GM12875 (cell line): ENCODE data around the gene CS.
A peak's percentile ranks its signal among the peaks of the same experiment; 100 is the strongest.

Source experiments
- H3K4me3 ChIP-seq: one replicate; pipeline ENCODE4 v1.5.1; 2011; ENCODE audit warnings: low read depth, low read length, control low read depth
- TF ChIP-seq, protein P1 (sequence below): IDR thresholded peaks from 2 replicates; pipeline ENCODE4 v1.5.1; 2011; ENCODE audit warnings: low read depth, mild to moderate bottlenecking, control low read depth, inconsistent platforms, low read length, moderate library complexity, borderline replicate concordance; ENCODE audit not compliant: insufficient read depth

Gene CS

DNA sequence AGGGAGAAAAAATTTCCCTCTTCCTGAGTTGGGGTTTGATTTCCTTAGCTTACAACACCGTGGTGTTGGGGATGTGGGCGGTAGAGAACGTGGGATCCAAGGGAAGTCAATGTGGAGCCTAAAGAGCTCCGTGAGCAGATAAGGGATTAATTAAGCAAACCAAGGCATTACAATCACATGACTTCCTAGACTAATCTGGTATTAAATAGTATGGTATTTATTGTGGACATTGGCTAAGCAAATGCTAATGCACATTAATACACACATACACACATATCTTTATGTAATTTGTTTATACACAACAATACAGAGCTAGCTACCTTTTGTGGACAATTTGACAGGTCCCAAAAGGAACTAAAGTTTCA lies 77.6 kb downstream of the CS start:
- peak overlapping the region; percentile 97 for H3K4me3 ChIP-seq
- TF ChIP-seq, protein P1, sequence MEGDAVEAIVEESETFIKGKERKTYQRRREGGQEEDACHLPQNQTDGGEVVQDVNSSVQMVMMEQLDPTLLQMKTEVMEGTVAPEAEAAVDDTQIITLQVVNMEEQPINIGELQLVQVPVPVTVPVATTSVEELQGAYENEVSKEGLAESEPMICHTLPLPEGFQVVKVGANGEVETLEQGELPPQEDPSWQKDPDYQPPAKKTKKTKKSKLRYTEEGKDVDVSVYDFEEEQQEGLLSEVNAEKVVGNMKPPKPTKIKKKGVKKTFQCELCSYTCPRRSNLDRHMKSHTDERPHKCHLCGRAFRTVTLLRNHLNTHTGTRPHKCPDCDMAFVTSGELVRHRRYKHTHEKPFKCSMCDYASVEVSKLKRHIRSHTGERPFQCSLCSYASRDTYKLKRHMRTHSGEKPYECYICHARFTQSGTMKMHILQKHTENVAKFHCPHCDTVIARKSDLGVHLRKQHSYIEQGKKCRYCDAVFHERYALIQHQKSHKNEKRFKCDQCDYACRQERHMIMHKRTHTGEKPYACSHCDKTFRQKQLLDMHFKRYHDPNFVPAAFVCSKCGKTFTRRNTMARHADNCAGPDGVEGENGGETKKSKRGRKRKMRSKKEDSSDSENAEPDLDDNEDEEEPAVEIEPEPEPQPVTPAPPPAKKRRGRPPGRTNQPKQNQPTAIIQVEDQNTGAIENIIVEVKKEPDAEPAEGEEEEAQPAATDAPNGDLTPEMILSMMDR, result no peak

DNA sequence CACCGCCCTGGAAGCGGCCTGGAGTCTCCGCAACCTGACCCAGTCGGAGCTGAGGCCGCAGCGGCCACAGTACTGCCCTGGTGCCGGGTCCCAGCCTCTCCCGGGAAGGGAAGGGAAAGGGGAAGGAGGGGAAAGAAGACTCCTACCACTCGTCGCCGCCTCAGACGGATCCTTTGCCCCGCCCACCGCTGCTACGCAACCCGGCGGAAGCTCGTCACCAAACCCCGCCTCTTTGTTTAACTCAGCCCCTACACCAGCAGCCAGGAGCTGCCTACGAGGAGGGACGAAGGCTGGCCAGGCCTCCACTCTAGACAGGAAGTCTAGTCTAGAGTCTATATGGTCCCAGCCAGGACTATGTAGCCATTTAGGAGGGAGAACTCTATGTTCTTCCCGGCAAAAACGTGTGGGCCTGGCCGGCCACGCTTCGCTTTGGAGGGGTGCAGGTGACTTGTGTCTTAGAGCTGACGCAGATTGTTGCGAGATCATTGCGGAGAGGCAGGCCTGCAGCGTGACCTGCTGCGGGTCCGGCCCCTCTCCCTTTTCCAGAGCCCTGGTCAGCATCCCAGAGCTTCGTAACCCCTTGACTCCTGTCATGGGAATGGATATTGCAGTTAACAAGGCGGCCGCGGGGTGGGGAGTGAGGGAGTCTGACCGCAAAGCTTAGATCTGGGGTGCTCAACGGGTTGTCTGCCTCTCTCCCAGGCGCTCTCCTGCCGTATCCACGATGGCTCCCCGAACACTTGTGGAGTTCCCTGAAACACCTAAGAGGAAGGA lies 78.2 kb downstream of the CS start, which contains the start of gene RNF41:
TSS of gene RNF41 (minus strand) at position 166 of the 774 bp plus-strand sequence. CDS start 7,875 bp downstream, outside the sequence.
- TF ChIP-seq, protein P1, result no peak
- peak within 1 kb of the TSS; percentile 97 for H3K4me3 ChIP-seq
